GM12873 (cell line): ENCODE data around the gene DHX16.

ENCODE experiments used
- TF ChIP-seq, protein P1 (sequence below): IDR thresholded peaks from 2 replicates; pipeline ENCODE4 v1.5.1; 2012; ENCODE audit warnings: low read depth, mild to moderate bottlenecking, moderate library complexity, low read length, control low read depth; ENCODE audit not compliant: insufficient read depth; ENCODE audit errors: missing control alignments

Gene DHX16

DNA sequence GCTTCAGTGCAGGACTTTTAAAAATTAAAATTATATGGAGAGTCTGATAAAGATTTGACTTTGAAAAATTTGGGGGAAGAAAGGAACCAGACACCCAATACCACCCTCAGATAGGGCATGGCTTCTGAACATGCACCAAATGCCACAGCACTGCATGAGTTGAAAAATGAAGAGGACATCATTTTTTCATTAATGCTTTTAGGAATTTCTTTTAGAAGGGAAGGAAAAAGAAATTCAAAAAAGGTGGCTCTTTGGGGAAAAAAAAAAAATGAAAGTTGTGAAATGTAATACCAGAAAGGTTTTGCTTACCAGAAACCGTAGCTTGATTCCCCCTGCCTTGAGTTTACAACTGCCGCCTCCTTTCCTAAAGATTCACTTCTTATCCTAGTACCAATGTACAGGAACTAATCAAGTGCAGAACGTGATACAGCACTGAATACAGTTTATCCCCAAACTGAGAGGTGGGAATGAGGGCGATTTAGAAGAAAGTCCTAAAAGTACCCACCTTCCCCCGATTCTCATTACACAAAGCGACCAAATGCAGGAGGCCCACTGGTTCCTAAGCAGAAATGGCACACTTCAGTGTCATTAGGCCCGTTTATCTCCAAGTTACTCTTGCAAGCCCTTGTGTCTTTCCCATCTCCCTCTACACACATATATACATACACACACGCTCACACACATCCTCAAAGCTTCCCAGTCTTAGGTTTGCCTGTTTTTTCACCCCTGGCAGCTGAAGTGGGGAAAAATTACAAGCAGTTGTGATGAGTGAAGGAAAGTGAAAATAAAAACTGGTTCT is 58.6 kb downstream of the DHX16 start:
- TF ChIP-seq, protein P1, sequence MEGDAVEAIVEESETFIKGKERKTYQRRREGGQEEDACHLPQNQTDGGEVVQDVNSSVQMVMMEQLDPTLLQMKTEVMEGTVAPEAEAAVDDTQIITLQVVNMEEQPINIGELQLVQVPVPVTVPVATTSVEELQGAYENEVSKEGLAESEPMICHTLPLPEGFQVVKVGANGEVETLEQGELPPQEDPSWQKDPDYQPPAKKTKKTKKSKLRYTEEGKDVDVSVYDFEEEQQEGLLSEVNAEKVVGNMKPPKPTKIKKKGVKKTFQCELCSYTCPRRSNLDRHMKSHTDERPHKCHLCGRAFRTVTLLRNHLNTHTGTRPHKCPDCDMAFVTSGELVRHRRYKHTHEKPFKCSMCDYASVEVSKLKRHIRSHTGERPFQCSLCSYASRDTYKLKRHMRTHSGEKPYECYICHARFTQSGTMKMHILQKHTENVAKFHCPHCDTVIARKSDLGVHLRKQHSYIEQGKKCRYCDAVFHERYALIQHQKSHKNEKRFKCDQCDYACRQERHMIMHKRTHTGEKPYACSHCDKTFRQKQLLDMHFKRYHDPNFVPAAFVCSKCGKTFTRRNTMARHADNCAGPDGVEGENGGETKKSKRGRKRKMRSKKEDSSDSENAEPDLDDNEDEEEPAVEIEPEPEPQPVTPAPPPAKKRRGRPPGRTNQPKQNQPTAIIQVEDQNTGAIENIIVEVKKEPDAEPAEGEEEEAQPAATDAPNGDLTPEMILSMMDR, result no peak

DNA sequence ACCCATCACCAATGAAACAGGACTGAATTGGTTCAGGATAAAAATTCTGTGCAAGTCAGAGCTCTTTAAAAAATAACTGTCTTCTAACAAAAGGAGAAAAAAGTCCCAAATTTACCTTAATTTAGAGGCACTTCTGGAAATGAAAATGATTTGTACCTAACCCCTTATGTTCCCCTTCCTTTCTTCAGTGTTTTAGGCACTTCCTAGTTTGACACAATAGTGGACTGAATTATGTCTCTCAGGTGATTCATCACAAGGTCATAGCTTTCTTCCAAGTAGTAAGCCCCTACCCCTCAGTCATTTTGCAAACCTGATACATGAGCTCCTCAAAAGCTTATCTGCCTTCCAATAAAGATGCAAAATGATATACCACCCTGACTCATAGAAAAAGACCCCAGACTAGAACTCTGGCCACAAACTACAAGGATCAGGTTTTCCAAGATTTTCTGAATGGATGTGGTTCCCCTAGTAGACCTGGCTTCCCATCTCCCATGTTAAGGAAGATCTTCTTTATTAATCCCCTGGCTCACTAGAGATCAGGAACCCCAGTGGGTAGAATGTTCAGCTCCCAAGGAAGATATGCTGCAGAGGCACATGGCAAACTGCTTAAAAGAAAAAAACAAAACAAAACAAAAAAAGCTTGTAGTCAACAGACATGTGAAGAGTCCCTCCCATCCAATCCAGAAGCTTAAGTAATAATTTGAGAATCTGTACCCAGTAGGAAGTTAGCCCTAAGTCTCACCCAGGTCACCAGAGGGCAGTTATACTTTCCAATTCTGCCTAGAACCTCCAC is 59.4 kb downstream of the DHX16 start:
- TF ChIP-seq, protein P1, result no peak

DNA sequence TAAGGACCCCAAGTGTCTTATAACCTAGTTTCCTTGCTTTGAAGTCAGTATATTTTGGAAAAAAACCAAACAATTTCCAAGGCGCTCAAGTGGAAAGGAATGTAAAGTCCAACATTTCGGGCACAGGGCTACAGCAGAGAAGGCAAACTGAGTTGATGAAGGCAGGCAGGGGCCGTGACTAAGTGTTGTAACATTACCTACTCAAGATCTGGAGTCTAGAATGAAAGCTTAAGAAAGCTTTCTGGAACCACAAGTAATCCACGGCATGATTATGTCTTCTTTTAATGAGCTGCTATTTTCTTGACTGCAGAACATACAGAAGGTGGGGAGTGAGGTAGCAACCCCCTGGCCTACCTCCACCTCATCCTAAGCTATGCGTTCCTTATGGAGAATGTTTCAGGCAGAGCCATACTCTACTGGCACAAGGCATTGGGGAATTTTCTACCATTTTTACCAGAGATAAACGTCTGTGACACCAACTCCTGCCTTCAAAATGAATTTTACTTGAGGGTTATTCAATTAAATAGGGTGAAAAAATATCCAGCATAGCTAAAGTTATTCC is 60.0 kb downstream of the DHX16 start:
- TF ChIP-seq, protein P1, result no peak

GRCh38 chr6:30612213-30612612 is 60.6 kb downstream of the DHX16 start:
- TF ChIP-seq, protein P1, result no peak

GRCh38 chr6:30611856-30612194 is 61.0 kb downstream of the DHX16 start:
- TF ChIP-seq, protein P1, result no peak

- TF ChIP-seq, protein P1, result no peak
Observed at GRCh38 chr6:30611150-30611855, 61.5 kb downstream of the DHX16 start.
